Endothelial cell of umbilical vein (primary cell): ENCODE measurements around the gene SLC22A3. TPM values are rescaled to one million over a fixed set of nuclear protein-coding genes. Genes with fewer than 3 reads are reported as not detected.

ENCODE experiments used
- BruUV-seq: library from RNA; stranded (reverse); fragments of 400-500 nt; replicated peaks from 2 replicates; lab custom pipeline; 2021; lab: Mats Ljungman, UMichigan
- CTCF ChIA-PET: fragments of 300-600, 350-600 bp; sonication (Branson Sonifier 250); formaldehyde crosslinking; loops from one replicate; lab custom pipeline; 2021; ENCODE audit warnings: antibody characterized with exemption, inconsistent platforms; lab: Charles Lee
- POLR2A ChIA-PET: fragments of 300-600, 350-600 bp; sonication (Branson Sonifier 250); formaldehyde crosslinking; loops from one replicate; lab custom pipeline; 2021; ENCODE audit warnings: antibody characterized with exemption, inconsistent platforms; lab: Charles Lee
- DNase-seq: peaks from one replicate; pipeline ENCODE4 v3.0.0-alpha.2; 2011; ENCODE audit warnings: low read depth, low spot score
- FAIRE-seq: peaks from 2 replicates; lab custom pipeline; 2011; peaks lifted over from hg19 to GRCh38; lab: Jason Lieb, UNC
- H2AFZ ChIP-seq: 2 replicates; pipeline ENCODE4 v1.6.0; 2012; ENCODE audit warnings: low read depth, low read length, control low read depth, inconsistent platforms
- H3K27ac ChIP-seq: 2 replicates; pipeline ENCODE4 v1.5.1; 2011; ENCODE audit warnings: low read depth, mild to moderate bottlenecking, control low read depth, low read length, moderate library complexity; ENCODE audit not compliant: insufficient read depth
- H3K27me3 ChIP-seq, 2 experiments: 2 replicates each; pipeline versions ENCODE4 v1.6.0 to v1.6.1; 2011; ENCODE audit warnings: low read length in 2 of 2, mixed read lengths in 1 of 2; ENCODE audit not compliant: control insufficient read depth in 2 of 2, insufficient read depth in 2 of 2
- H3K36me3 ChIP-seq, 2 experiments: 2 replicates in 1 of 2; 3 replicates in 1 of 2; pipeline ENCODE4 v1.5.1; 2011; ENCODE audit warnings: low read length in 2 of 2, mild to moderate bottlenecking in 1 of 2, moderate library complexity in 1 of 2; ENCODE audit not compliant: control insufficient read depth in 2 of 2, insufficient read depth in 2 of 2; ENCODE audit errors: extremely low read depth in 1 of 2
- H3K4me1 ChIP-seq: 3 replicates; pipeline ENCODE4 v1.5.1; 2011; ENCODE audit warnings: mild to moderate bottlenecking, low read length; ENCODE audit not compliant: control insufficient read depth, insufficient read depth; ENCODE audit errors: extremely low read depth
- H3K4me2 ChIP-seq: 2 replicates; pipeline ENCODE4 v1.6.1; 2011; ENCODE audit warnings: low read length, control low read depth, mixed read lengths; ENCODE audit not compliant: insufficient read depth
- H3K4me3 ChIP-seq, 3 experiments: fragments of 200-600 bp in 1 of 3; sonication (generic), shearing (Covaris generic) in 1 of 3; replicated peaks in 1 of 3; 2 replicates each; pipeline ENCODE4 v1.5.1; 2011 to 2016; ENCODE audit warnings: control low read depth in 3 of 3, low read length in 3 of 3, mild to moderate bottlenecking in 2 of 3, inconsistent platforms in 1 of 3, low read depth in 1 of 3, moderate library complexity in 1 of 3; ENCODE audit not compliant: insufficient read depth in 1 of 3
- H3K79me2 ChIP-seq: 2 replicates; pipeline ENCODE4 v1.6.0; 2012; ENCODE audit warnings: low read length, inconsistent platforms; ENCODE audit not compliant: control insufficient read depth, insufficient read depth
- H3K9ac ChIP-seq: replicated peaks from 2 replicates; pipeline ENCODE3; 2011; ENCODE audit warnings: low read length, control low read depth; ENCODE audit not compliant: insufficient read depth; ENCODE audit errors: extremely low read depth
- H3K9me1 ChIP-seq: replicated peaks from 3 replicates; pipeline ENCODE4 v1.6.0; 2011; ENCODE audit warnings: mild to moderate bottlenecking, low read length; ENCODE audit not compliant: control insufficient read depth, insufficient read depth; ENCODE audit errors: extremely low read depth
- H3K9me3 ChIP-seq: replicated peaks from 2 replicates; pipeline ENCODE4 v1.5.1; 2012; ENCODE audit warnings: low read length, inconsistent platforms; ENCODE audit not compliant: control insufficient read depth, insufficient read depth
- H4K20me1 ChIP-seq: replicated peaks from 2 replicates; pipeline ENCODE3; 2011; ENCODE audit warnings: mild to moderate bottlenecking, low read length; ENCODE audit not compliant: control insufficient read depth, insufficient read depth; ENCODE audit errors: extremely low read depth
- CTCF ChIP-seq, 2 donors: IDR thresholded peaks; 1 replicate in 1 of 2; 2 replicates in 1 of 2; pipeline ENCODE4 v1.5.1; 2011; ENCODE audit warnings: low read length in 2 of 2, mild to moderate bottlenecking in 2 of 2, moderate library complexity in 2 of 2, control low read depth in 1 of 2, inconsistent platforms in 1 of 2, low read depth in 1 of 2; ENCODE audit not compliant: insufficient read depth in 1 of 2; ENCODE audit errors: extremely low read depth in 1 of 2
- EZH2 ChIP-seq: IDR thresholded peaks from 2 replicates; pipeline ENCODE4 v1.6.1; 2012; ENCODE audit warnings: borderline replicate concordance, low read depth, mild to moderate bottlenecking, moderate library complexity, low read length, inconsistent platforms; ENCODE audit not compliant: severe bottlenecking
- GATA2 ChIP-seq: IDR thresholded peaks from 2 replicates; pipeline ENCODE4 v1.7.0; 2011; ENCODE audit warnings: low read depth, mild to moderate bottlenecking, moderate library complexity, mixed read lengths, low read length; ENCODE audit not compliant: insufficient read length, insufficient read depth
- JUN ChIP-seq: IDR thresholded peaks from 2 replicates; pipeline ENCODE4 v1.6.1; 2011; ENCODE audit warnings: borderline replicate concordance, low read depth; ENCODE audit not compliant: insufficient read length, insufficient read depth
- MYC ChIP-seq: IDR thresholded peaks from one replicate; pipeline ENCODE4 v1.6.1; 2011; ENCODE audit warnings: mild to moderate bottlenecking, low read depth, low read length
- POLR2AphosphoS5 ChIP-seq: IDR thresholded peaks from 2 replicates; pipeline ENCODE4 v1.6.1; 2012; ENCODE audit warnings: low read depth, mild to moderate bottlenecking, control low read depth, low read length, moderate library complexity; ENCODE audit not compliant: insufficient read depth
- dilution Hi-C: fragments of 300-500 bp; cut with MboI; formaldehyde crosslinking; loops from one replicate; pipeline ENCODE4 v1.15.0; 2019; ENCODE audit warnings: low sequenced_read_pairs; ENCODE audit not compliant: extremely low pct_ligation_motif_present
- intact Hi-C: fragments of 100-400 bp; cut with micrococcal nuclease; formaldehyde crosslinking; loops from one replicate; pipeline ENCODE4 v1.10.0; 2022
- polyA plus RNA-seq, 4 experiments: library from polyadenylated mRNA; depleted of rRNA in 3 of 4; stranded (reverse) in 3 of 4; unstranded in 1 of 4; fragments of >200 nt; gene quantifications; 2 replicates each; pipeline versions ENCODE4 v1.2.1 to v1.2.3, GENCODE V29; 2011 to 2012; ENCODE audit warnings: missing spikeins in 1 of 4
- total RNA-seq: library from RNA; stranded (reverse); gene quantifications from 2 replicates; pipeline ENCODE4 v1.2.3, GENCODE V29; 2021
- TF ChIP-seq, protein P1 (sequence below): IDR thresholded peaks from 2 replicates; pipeline ENCODE4 v1.6.1; 2011; ENCODE audit not compliant: insufficient read depth, insufficient read length

The SLC22A3 gene
- total and polyA plus RNA-seq, 2 donors (not counting 3 experiments of a cell fraction or from before 2014, with no cell fraction given) = not detected

GRCh38 chr6:160428069-160428430 lies 79.9 kb downstream of the SLC22A3 start:
- Histone ChIP-seq H3K9ac (no peak overlapping the region), H3K4me3 (no peak overlapping the region), H2AFZ (no peak overlapping the region), H3K9me1 (no peaks in the 10 kb centered on the region), H3K27ac (no peak overlapping the region), H3K27me3 (no peaks in the 10 kb centered on the region), H3K79me2 (no peaks in the 10 kb centered on the region), H3K9me3 (peaks cover 4% of the 10 kb centered on the region), H3K36me3 (no peaks in the 10 kb centered on the region), H4K20me1 (no peaks in the 10 kb centered on the region), H3K4me2 (no peak overlapping the region), H3K4me1 (no peaks in the 10 kb centered on the region)
- no peak for DNase-seq
- ChIA-PET POLR2A (no interaction called here), CTCF (no interaction called here)
- no peak for FAIRE-seq
- BruUV-seq = no TSS peak
- intact Hi-C loops (no loop called here), dilution Hi-C loops (no loop called here)
- TF ChIP-seq MYC (no peak), GATA2 (no peak), CTCF (IDR thresholded peaks at IDR 0.05; ENCODE audit: extremely low read depth in 1 of 2, insufficient read depth in 1 of 2, low read depth in 1 of 2, low read length in 2 of 2) (no peak), EZH2 (no peak), POLR2AphosphoS5 (no peak), JUN (no peak)
- TF ChIP-seq, protein P1, sequence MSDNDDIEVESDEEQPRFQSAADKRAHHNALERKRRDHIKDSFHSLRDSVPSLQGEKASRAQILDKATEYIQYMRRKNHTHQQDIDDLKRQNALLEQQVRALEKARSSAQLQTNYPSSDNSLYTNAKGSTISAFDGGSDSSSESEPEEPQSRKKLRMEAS = no peak
